Osteoblast (primary cell): ENCODE measurements around the gene CARMIL1. TPM values are rescaled to one million over a fixed set of nuclear protein-coding genes. Genes with fewer than 3 reads are reported as not detected.

Experiments
- DNase-seq: peaks from one replicate; pipeline ENCODE4 v3.0.0; 2011; ENCODE audit warnings: low spot score, mixed read lengths; ENCODE audit not compliant: insufficient read length; ENCODE audit errors: missing footprints
- H2AFZ ChIP-seq: 2 replicates; pipeline ENCODE4 v1.6.0; 2011; ENCODE audit warnings: mild to moderate bottlenecking, low read length
- H3K27ac ChIP-seq: 2 replicates; pipeline ENCODE4 v1.5.1; 2011; ENCODE audit warnings: mild to moderate bottlenecking, low read depth, low read length, moderate library complexity
- H3K27me3 ChIP-seq: 2 replicates; pipeline ENCODE4 v1.6.0; 2012; ENCODE audit warnings: mild to moderate bottlenecking, control low read depth, inconsistent platforms, low read length, moderate library complexity; ENCODE audit not compliant: insufficient read depth
- H3K36me3 ChIP-seq: 2 replicates; pipeline ENCODE4 v1.5.1; 2011; ENCODE audit warnings: mild to moderate bottlenecking, low read length, control low read depth, moderate library complexity; ENCODE audit not compliant: insufficient read depth
- H3K4me1 ChIP-seq: 2 replicates; pipeline ENCODE4 v1.5.1; 2011; ENCODE audit warnings: mild to moderate bottlenecking, low read length, control low read depth, moderate library complexity; ENCODE audit not compliant: insufficient read depth
- H3K4me2 ChIP-seq: 2 replicates; pipeline ENCODE4 v1.6.0; 2011; ENCODE audit warnings: mild to moderate bottlenecking, low read length; ENCODE audit not compliant: insufficient read depth
- H3K4me3 ChIP-seq: fragments of 200-600 bp; sonication (generic); 3 replicates; pipeline ENCODE4 v1.5.1; 2012; ENCODE audit warnings: mild to moderate bottlenecking, low read length, inconsistent platforms; ENCODE audit not compliant: insufficient read depth
- H3K79me2 ChIP-seq: 2 replicates; pipeline ENCODE4 v1.6.0; 2012; ENCODE audit warnings: mild to moderate bottlenecking, low read length, control low read depth, inconsistent platforms; ENCODE audit not compliant: insufficient read depth
- H3K9me3 ChIP-seq: 2 replicates; pipeline ENCODE4 v1.5.1; 2011; ENCODE audit warnings: low read depth, low read length, control low read depth
- H4K20me1 ChIP-seq: 2 replicates; pipeline ENCODE4 v1.6.0; 2012; ENCODE audit warnings: mild to moderate bottlenecking, low read length, control low read depth; ENCODE audit not compliant: insufficient read depth
- total RNA-seq: library from RNA; depleted of rRNA; stranded (reverse); fragments of >200 nt; gene quantifications from 2 replicates; pipeline ENCODE4 v1.2.3, GENCODE V29; 2012
- TF ChIP-seq, protein P1 (sequence below): IDR thresholded peaks from 2 replicates; pipeline ENCODE4 v1.5.1; 2011; ENCODE audit warnings: mild to moderate bottlenecking, low read depth, low read length, moderate library complexity; ENCODE audit errors: extremely low read depth

CARMIL1 gene
- total RNA-seq, 1 donor = 25.7 TPM

DNA sequence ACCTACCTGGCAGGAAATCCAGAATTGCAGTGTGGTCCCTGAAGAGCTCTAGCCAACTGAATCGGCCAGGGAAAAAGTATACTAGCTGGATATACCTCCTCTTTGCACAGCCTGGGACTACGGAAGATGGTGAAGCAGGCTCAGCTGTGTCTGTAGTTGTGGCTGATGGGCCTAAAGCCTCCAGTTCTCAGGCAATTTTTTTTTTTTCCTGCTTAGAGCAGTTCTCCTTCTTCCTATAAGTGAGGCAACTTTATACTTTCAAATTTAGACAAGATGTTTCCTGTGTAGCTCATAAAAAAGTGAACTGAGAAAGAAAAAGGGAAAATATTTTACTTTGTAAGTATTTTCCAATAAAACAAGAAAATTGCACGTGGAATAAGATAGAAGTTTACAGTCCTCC, 172.9 kb downstream of the CARMIL1 start:
- Histone ChIP-seq H2AFZ (no peak overlapping the region), H4K20me1 (no peaks in the 10 kb centered on the region), H3K9me3 (no peaks in the 10 kb centered on the region), H3K79me2 (no peaks in the 10 kb centered on the region), H3K4me3 (no peak overlapping the region), H3K4me1 (peaks cover 2% of the 10 kb centered on the region), H3K27ac (no peak overlapping the region), H3K27me3 (no peaks in the 10 kb centered on the region), H3K36me3 (peaks cover 3% of the 10 kb centered on the region), H3K4me2 (no peak overlapping the region)
- TF ChIP-seq, protein P1, sequence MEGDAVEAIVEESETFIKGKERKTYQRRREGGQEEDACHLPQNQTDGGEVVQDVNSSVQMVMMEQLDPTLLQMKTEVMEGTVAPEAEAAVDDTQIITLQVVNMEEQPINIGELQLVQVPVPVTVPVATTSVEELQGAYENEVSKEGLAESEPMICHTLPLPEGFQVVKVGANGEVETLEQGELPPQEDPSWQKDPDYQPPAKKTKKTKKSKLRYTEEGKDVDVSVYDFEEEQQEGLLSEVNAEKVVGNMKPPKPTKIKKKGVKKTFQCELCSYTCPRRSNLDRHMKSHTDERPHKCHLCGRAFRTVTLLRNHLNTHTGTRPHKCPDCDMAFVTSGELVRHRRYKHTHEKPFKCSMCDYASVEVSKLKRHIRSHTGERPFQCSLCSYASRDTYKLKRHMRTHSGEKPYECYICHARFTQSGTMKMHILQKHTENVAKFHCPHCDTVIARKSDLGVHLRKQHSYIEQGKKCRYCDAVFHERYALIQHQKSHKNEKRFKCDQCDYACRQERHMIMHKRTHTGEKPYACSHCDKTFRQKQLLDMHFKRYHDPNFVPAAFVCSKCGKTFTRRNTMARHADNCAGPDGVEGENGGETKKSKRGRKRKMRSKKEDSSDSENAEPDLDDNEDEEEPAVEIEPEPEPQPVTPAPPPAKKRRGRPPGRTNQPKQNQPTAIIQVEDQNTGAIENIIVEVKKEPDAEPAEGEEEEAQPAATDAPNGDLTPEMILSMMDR = no peak
- no peak for DNase-seq

DNA sequence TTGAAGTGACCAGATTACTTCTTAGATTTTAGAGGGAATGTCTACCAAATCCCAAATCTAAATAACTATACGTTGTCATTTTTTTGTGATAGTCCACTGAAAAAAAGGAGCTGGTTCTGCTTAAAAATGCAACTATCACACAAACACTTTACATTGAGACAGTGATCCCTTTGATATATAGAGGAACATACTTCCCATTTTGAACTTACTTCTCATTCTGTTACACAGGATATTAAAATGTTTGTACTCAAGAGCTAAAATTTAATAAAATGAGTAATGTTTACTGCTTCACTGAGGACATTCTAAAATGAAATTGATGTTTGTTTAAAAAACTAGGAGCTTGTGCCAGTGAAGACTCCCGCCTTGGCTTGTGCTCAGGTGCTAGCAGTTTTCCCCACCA, 174.1 kb downstream of the CARMIL1 start:
- Histone ChIP-seq H3K27me3 (no peaks in the 10 kb centered on the region), H3K4me3 (no peak overlapping the region), H3K79me2 (no peaks in the 10 kb centered on the region), H2AFZ (no peak overlapping the region), H3K4me2 (no peak overlapping the region), H4K20me1 (no peaks in the 10 kb centered on the region), H3K27ac (no peak overlapping the region), H3K36me3 (no peaks in the 10 kb centered on the region), H3K9me3 (no peaks in the 10 kb centered on the region), H3K4me1 (peaks cover 2% of the 10 kb centered on the region)
- DNase-seq = no peak
- TF ChIP-seq, protein P1 = no peak

DNA sequence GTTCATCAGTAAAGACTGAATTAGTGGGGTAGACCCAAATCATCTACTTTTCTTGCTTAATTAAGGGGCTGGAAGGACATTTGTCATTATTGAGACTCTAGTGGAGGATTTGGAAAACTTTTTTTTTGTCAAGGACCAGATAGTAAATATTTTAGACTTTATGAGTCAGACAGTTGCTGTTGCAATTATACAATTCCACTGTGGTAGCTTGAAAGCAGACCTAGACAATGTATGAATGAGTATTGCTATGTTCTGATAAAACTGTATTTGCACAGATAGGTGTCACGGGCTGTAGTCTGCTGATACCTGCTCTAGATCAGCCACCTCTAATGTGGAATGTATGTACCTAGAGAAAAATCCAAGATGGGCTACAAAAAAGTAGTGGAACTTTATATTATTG, 175.0 kb downstream of the CARMIL1 start:
- peaks cover 8% of the 10 kb centered on the region for H3K4me1 ChIP-seq
- no peaks in the 10 kb centered on the region for H3K9me3 ChIP-seq
- no peak for DNase-seq
- H3K79me2 ChIP-seq = no peaks in the 10 kb centered on the region
- H3K36me3 ChIP-seq = no peaks in the 10 kb centered on the region
- H3K27ac ChIP-seq = no peak overlapping the region
- no peak overlapping the region for H2AFZ ChIP-seq
- H4K20me1 ChIP-seq = no peaks in the 10 kb centered on the region
- no peak overlapping the region for H3K4me2 ChIP-seq
- no peak overlapping the region for H3K4me3 ChIP-seq
- H3K27me3 ChIP-seq = no peaks in the 10 kb centered on the region
- TF ChIP-seq, protein P1 = no peak

DNA sequence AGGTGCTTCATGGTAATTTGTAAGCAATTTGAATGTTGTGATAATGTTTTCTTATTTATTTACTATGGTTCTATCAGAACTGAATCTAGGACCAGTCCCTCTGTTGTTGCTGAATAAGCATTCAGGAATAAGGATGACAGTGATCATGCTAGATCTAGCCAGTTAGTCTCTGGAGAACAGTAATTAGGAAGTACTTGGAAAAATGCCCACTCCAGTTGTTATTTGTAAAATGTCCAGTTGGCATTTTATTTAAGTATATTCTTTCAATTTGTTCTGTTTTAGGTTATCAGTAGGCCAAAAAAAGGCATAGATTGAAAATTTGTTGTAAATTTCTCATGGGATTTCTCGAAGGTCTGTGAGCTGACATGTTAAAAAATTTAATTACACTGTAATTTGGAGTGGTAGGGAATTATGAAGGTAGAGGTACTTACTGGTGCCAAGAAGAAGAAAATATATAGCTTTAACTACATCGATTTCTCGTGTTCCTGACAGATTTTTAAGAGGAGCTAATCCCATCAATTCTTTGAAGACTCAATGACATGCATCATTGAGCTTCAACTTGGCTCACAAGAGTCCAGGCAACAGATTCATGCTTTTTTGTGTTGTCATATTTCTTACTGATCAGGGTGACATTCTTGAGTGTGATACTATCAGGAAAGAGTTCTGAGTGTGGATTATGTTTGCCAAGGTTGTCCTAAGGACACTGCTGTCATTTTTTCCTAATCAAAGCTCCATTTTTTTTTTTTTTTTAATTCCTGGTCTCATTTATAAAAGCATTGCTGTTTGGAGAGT, 177.3 kb downstream of the CARMIL1 start:
- H3K4me3 ChIP-seq = no peak overlapping the region
- H4K20me1 ChIP-seq = no peaks in the 10 kb centered on the region
- H3K36me3 ChIP-seq = no peaks in the 10 kb centered on the region
- no peak overlapping the region for H3K27ac ChIP-seq
- no peaks in the 10 kb centered on the region for H3K9me3 ChIP-seq
- no peak overlapping the region for H3K4me2 ChIP-seq
- peaks cover 8% of the 10 kb centered on the region for H3K4me1 ChIP-seq
- no peaks in the 10 kb centered on the region for H3K27me3 ChIP-seq
- H2AFZ ChIP-seq = no peak overlapping the region
- no peaks in the 10 kb centered on the region for H3K79me2 ChIP-seq
- no peak for DNase-seq
- TF ChIP-seq, protein P1 = no peak
